CD4-positive, alpha-beta T cell (primary cell): ENCODE results near the gene FSHB. TPM values are rescaled to one million over a fixed set of nuclear protein-coding genes. Genes with fewer than 3 reads are reported as not detected.
"Not testable (repeated sequence)": the region's sequence is repeated elsewhere in the genome, so short reads cannot be mapped to it uniquely, and the experiment has no call there.

Experiments used
- ATAC-seq: fragments of 200-7000 bp; cut with Tn5 transposase; one replicate; pipeline ENCODE4 v1.10.0; 2022; ENCODE audit warnings: mild to moderate bottlenecking; ENCODE audit not compliant: poor library complexity
- CTCF ChIA-PET: fragments of 350-600 bp; sonication (Branson Sonifier 250); formaldehyde crosslinking; loops from one replicate; lab custom pipeline; 2021; ENCODE audit warnings: antibody characterized with exemption, inconsistent platforms; lab: Charles Lee
- POLR2A ChIA-PET: fragments of 350-600 bp; sonication (Branson Sonifier 250); formaldehyde crosslinking; loops from one replicate; lab custom pipeline; 2021; ENCODE audit warnings: antibody characterized with exemption, inconsistent platforms; lab: Charles Lee
- DNase-seq, 14 experiments: peaks; one replicate each; pipeline ENCODE4 v3.0.0-alpha.2; 2013 to 2020; ENCODE audit warnings: mixed read lengths in 2 of 14
- H3K27ac ChIP-seq, 2 donors: one replicate each; pipeline versions ENCODE4 v1.5.1 to v1.7.0; 2013; ENCODE audit warnings: low read length in 2 of 2, low read depth in 1 of 2, mild to moderate bottlenecking in 1 of 2
- H3K27me3 ChIP-seq, 2 experiments: 1 replicate in 1 of 2; 2 replicates in 1 of 2; pipeline versions ENCODE4 v1.6.1 to v1.7.0; 2013; ENCODE audit warnings: low read length in 2 of 2, control low read depth in 1 of 2, mild to moderate bottlenecking in 1 of 2, moderate library complexity in 1 of 2; ENCODE audit not compliant: insufficient read depth in 2 of 2, control insufficient read depth in 1 of 2
- H3K36me3 ChIP-seq: one replicate; pipeline ENCODE4 v1.6.1; 2013; ENCODE audit warnings: low read length, control low read depth; ENCODE audit not compliant: insufficient read depth
- H3K4me1 ChIP-seq: one replicate; pipeline ENCODE4 v1.6.1; 2013; ENCODE audit warnings: low read length, control low read depth; ENCODE audit not compliant: insufficient read depth
- H3K4me3 ChIP-seq: one replicate; pipeline ENCODE4 v1.5.1; 2013; ENCODE audit warnings: mild to moderate bottlenecking, low read length, moderate library complexity
- H3K9me3 ChIP-seq, 2 experiments: 1 replicate in 1 of 2; 2 replicates in 1 of 2; pipeline versions ENCODE4 v1.6.1 to v1.7.0; 2013; ENCODE audit warnings: low read length in 2 of 2, mild to moderate bottlenecking in 2 of 2, control low read depth in 1 of 2, moderate library complexity in 1 of 2; ENCODE audit not compliant: control insufficient read depth in 1 of 2, insufficient read depth in 1 of 2
- H3K27ac Mint-ChIP-seq: one replicate; pipeline ENCODE4 v1.8.0; 2020; ENCODE audit warnings: mixed read lengths
- H3K27me3 Mint-ChIP-seq: one replicate; pipeline ENCODE4 v1.8.0; 2021; ENCODE audit warnings: mixed read lengths
- H3K36me3 Mint-ChIP-seq: one replicate; pipeline ENCODE4 v1.8.0; 2021; ENCODE audit warnings: low read depth, mixed read lengths
- H3K4me1 Mint-ChIP-seq: one replicate; pipeline ENCODE4 v1.8.0; 2021; ENCODE audit warnings: low read depth, mixed read lengths
- H3K4me3 Mint-ChIP-seq: one replicate; pipeline ENCODE4 v1.8.0; 2020; ENCODE audit warnings: mild to moderate bottlenecking, mixed read lengths
- H3K9me3 Mint-ChIP-seq: one replicate; pipeline ENCODE4 v1.8.0; 2020; ENCODE audit warnings: mixed read lengths
- intact Hi-C, 2 experiments: fragments of 100-400 bp; cut with DNase I in 1 of 2; cut with micrococcal nuclease in 1 of 2; formaldehyde crosslinking; loops; one replicate each; pipeline versions ENCODE4 v1.15.1 to v1.9.0; 2023 to 2025; cut with DNase I, micrococcal nuclease
- total RNA-seq, 174 experiments: library from RNA in 2 of 174; stranded (reverse) in 2 of 174; gene quantifications; one replicate each; pipeline ENCODE4 v1.2.3 and lab custom pipeline; 2021 to 2026
- TF ChIP-seq, protein P1 (sequence below): fragments of 200-600 bp; IDR thresholded peaks from one replicate; pipeline ENCODE4 v1.8.0; 2022; ENCODE audit warnings: antibody characterized with exemption, mild to moderate bottlenecking

The FSHB gene
- total RNA-seq, 2 experiments from 2014 or later, result not detected

DNA sequence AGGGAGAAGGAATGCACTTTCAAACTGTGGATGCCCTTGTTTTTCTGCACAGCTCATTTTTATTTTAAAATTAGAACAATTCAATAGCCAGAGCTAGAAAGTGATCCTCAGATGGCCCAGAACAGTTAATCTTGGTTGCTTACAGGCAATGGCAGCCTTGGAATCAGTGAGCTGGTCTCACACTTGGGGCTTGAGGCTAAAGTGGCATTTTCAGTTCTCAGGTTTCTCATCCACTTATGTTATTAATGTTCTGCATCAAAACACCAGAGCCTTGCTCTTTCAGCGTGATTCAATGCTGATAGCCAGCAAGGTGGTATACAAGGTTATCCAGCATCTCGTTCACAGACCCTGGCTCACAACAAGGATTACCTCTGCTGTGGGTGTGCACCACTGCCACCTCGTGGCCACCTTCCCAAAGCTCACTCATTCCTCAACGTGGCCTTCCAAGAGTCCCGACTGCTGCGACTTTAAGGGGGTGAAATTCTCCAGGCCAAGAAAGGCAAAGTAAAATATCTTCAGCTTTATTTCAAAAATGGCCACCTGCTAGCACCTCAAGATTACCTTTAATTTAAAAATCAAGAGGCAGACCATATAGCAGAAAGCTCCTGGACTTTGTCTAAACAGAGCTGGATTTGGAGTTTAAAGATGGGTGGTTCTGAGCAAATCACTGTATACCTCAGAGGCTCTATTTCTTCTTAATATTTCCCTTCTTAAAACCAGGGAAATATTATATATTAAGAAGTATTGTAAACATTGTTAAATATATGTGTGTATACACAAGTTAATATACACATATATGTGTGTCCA, 34.2 kb upstream of the FSHB start:
- Histone ChIP-seq H3K36me3 (no peaks in the 10 kb centered on the region), H3K4me3 (no peak overlapping the region), H3K27ac (no peak overlapping the region), H3K9me3 (peaks cover 0 to 3% of the 10 kb centered on the region in 2 experiments), H3K27me3 (no peaks in the 10 kb centered on the region), H3K4me1 (no peaks in the 10 kb centered on the region)
- no peak for ATAC-seq
- CTCF ChIA-PET, result interaction anchor here (1.3 kb wide), 1 partner anchor 11 kb away, joined by 3 read pairs; no protein-coding TSS in a partner anchor
- intact Hi-C loops, result no loop called here
- POLR2A ChIA-PET, result no interaction called here
- Mint-ChIP-seq H3K36me3 (no peaks in the 10 kb centered on the region), H3K4me3 (no peak overlapping the region), H3K27me3 (peaks cover 5% of the 10 kb centered on the region), H3K27ac (no peak overlapping the region), H3K9me3 (no peaks in the 10 kb centered on the region), H3K4me1 (no peaks in the 10 kb centered on the region)
- peak in 11 of 14 experiments; percentile 2 to 44 (median 10) for DNase-seq
- TF ChIP-seq, protein P1, sequence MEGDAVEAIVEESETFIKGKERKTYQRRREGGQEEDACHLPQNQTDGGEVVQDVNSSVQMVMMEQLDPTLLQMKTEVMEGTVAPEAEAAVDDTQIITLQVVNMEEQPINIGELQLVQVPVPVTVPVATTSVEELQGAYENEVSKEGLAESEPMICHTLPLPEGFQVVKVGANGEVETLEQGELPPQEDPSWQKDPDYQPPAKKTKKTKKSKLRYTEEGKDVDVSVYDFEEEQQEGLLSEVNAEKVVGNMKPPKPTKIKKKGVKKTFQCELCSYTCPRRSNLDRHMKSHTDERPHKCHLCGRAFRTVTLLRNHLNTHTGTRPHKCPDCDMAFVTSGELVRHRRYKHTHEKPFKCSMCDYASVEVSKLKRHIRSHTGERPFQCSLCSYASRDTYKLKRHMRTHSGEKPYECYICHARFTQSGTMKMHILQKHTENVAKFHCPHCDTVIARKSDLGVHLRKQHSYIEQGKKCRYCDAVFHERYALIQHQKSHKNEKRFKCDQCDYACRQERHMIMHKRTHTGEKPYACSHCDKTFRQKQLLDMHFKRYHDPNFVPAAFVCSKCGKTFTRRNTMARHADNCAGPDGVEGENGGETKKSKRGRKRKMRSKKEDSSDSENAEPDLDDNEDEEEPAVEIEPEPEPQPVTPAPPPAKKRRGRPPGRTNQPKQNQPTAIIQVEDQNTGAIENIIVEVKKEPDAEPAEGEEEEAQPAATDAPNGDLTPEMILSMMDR, result peak; percentile 67

DNA sequence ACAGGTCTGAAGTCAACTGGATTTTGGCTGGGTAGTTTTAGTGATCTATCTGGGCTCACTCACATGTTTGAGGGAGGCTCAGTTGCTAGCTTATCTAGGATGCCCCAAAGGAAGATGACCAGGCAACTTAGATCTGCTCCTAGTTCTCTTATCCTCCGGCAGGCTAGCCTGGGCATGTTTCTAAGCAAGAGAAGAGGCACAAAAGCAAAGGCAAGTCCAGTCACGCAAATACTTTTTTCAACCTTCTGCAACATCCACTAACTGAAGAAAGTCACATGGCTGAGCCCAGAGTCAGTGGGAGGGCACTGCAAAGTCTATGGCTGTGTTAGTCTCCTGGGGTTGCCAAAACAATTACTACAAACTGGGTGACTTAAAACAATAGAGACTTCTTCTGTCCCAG, 32.9 kb upstream of the FSHB start:
- CTCF ChIA-PET, result no interaction called here
- POLR2A ChIA-PET, result no interaction called here
- Mint-ChIP-seq H3K4me3 (no peak overlapping the region), H3K27ac (no peak overlapping the region), H3K4me1 (no peaks in the 10 kb centered on the region), H3K36me3 (no peaks in the 10 kb centered on the region), H3K27me3 (peaks cover 7% of the 10 kb centered on the region), H3K9me3 (no peaks in the 10 kb centered on the region)
- Histone ChIP-seq H3K27me3 (no peaks in the 10 kb centered on the region), H3K36me3 (no peaks in the 10 kb centered on the region), H3K4me1 (no peaks in the 10 kb centered on the region), H3K4me3 (no peak overlapping the region), H3K9me3 (peaks cover 0 to 3% of the 10 kb centered on the region in 2 experiments), H3K27ac (no peak overlapping the region)
- TF ChIP-seq, protein P1, result no peak
- intact Hi-C loops, result no loop called here
- DNase-seq, result no peak
- ATAC-seq, result no peak

DNA sequence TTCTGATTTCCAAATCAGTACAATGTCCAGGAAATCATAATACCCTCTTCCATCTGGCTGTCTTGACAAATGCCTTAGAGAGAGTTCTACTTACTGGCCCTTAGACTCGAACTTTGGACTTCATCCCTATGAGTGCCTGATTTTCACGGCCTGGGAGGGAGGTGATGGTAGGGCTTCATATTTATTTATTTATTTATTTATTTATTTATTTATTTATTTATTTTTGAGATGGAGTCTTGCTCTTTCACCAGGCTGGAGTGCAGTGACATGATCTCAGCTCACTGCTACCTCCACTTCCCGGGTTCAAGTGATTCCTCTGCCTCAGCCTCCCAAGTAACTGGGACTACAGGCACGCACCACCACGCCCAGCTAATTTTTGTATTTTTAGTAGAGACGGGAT, 27.8 kb upstream of the FSHB start:
- not testable (repeated sequence) for H3K27ac Mint-ChIP-seq
- peaks cover 14% of the 10 kb centered on the region for H3K27me3 Mint-ChIP-seq

More for the DNA sequence above, 27.8 kb upstream of the FSHB start:
- H3K9me3 ChIP-seq, H3K4me3 Mint-ChIP-seq, H3K27ac ChIP-seq, H3K36me3 ChIP-seq, H3K4me1 Mint-ChIP-seq, H3K27me3 ChIP-seq, H3K36me3 Mint-ChIP-seq, CTCF ChIA-PET, intact Hi-C loops, H3K9me3 Mint-ChIP-seq, H3K4me3 ChIP-seq, POLR2A ChIA-PET, DNase-seq, ATAC-seq, H3K4me1 ChIP-seq: not testable (repeated sequence)
